OCI-LY1 (cell line): ENCODE results near the gene EGR2.
"Not testable (repeated sequence)": the region's sequence is repeated elsewhere in the genome, so short reads cannot be mapped to it uniquely, and the experiment has no call there.

Experiments used
- H2AFZ ChIP-seq: fragments of 200-600 bp; sonication (generic), shearing (Covaris generic); 2 replicates; pipeline ENCODE4 v1.6.0; 2014; ENCODE audit warnings: antibody characterized with exemption, mild to moderate bottlenecking, low read length
- H3F3A ChIP-seq: fragments of 200-600 bp; sonication (generic), shearing (Covaris generic); 2 replicates; pipeline ENCODE4 v1.6.0; 2014; ENCODE audit warnings: mild to moderate bottlenecking, antibody characterized with exemption, low read length, moderate library complexity; ENCODE audit not compliant: insufficient read depth
- H3K27ac ChIP-seq: fragments of 200-600 bp; sonication (generic); 2 replicates; pipeline ENCODE4 v1.5.1; 2014; ENCODE audit warnings: low read length, mixed run types, mild to moderate bottlenecking, low read depth; ENCODE audit not compliant: poor library complexity, severe bottlenecking
- H3K27me3 ChIP-seq: fragments of 200-600 bp; sonication (generic); 2 replicates; pipeline ENCODE4 v1.6.0; 2014; ENCODE audit warnings: antibody characterized with exemption, mild to moderate bottlenecking, low read length, moderate library complexity; ENCODE audit not compliant: insufficient read depth
- H3K36me3 ChIP-seq: fragments of 200-600 bp; sonication (generic); 2 replicates; pipeline ENCODE4 v1.6.1; 2014; ENCODE audit warnings: mild to moderate bottlenecking, antibody characterized with exemption, low read length, moderate library complexity, mixed read lengths; ENCODE audit not compliant: insufficient read depth
- H3K4me1 ChIP-seq: fragments of 200-600 bp; sonication (generic); 2 replicates; pipeline ENCODE4 v1.5.1; 2014; ENCODE audit warnings: mild to moderate bottlenecking, low read length, moderate library complexity; ENCODE audit not compliant: insufficient read depth, severe bottlenecking
- H3K4me2 ChIP-seq: fragments of 200-600 bp; sonication (generic), shearing (Covaris generic); 2 replicates; pipeline ENCODE4 v1.6.1; 2014; ENCODE audit warnings: low read length
- H3K4me3 ChIP-seq: fragments of 200-600 bp; sonication (generic); 2 replicates; pipeline ENCODE4 v1.5.1; 2014; ENCODE audit warnings: low read length, low read depth, mild to moderate bottlenecking, mixed read lengths; ENCODE audit not compliant: poor library complexity, severe bottlenecking
- H3K79me2 ChIP-seq: fragments of 200-600 bp; shearing (Covaris generic); 2 replicates; pipeline ENCODE4 v1.6.1; 2016; ENCODE audit warnings: mixed run types, low read length, mixed read lengths; ENCODE audit not compliant: insufficient read depth
- H3K9ac ChIP-seq: fragments of 200-600 bp; sonication (generic), shearing (Covaris generic); 2 replicates; pipeline ENCODE4 v1.6.1; 2014; ENCODE audit warnings: mild to moderate bottlenecking, low read length, mixed read lengths
- H3K9me2 ChIP-seq: fragments of 200-600 bp; sonication (generic), shearing (Covaris generic); 2 replicates; pipeline ENCODE4 v1.6.1; 2014; ENCODE audit warnings: low read depth, mild to moderate bottlenecking, low read length, mixed read lengths
- H3K9me3 ChIP-seq: fragments of 200-600 bp; shearing (Covaris generic); 2 replicates; pipeline ENCODE4 v1.6.1; 2014; ENCODE audit warnings: low read length, mixed read lengths
- H4K20me1 ChIP-seq: fragments of 200-600 bp; sonication (generic), shearing (Covaris generic); 2 replicates; pipeline ENCODE4 v1.6.0; 2016; ENCODE audit warnings: mild to moderate bottlenecking, low read length; ENCODE audit not compliant: insufficient read depth
- EZH2 ChIP-seq: fragments of 200-600 bp; sonication (generic), shearing (Covaris generic); IDR thresholded peaks from 2 replicates; pipeline ENCODE4 v1.8.0; 2017; ENCODE audit warnings: borderline replicate concordance, mixed run types, mild to moderate bottlenecking, antibody characterized with exemption, low read length, moderate library complexity, mixed read lengths
- TF ChIP-seq, protein P1 (sequence below): fragments of 200-600 bp; sonication (generic), shearing (Covaris generic); IDR thresholded peaks from 2 replicates; pipeline ENCODE4 v1.5.1; 2017; ENCODE audit warnings: mild to moderate bottlenecking, antibody characterized with exemption, low read length, moderate library complexity, mixed read lengths

EGR2 gene

GRCh38 chr10:62790571-62790970 lies 25.6 kb downstream of the EGR2 start:
- H3K9me3 ChIP-seq, result no peaks in the 10 kb centered on the region
- H3K36me3 ChIP-seq, result no peaks in the 10 kb centered on the region
- H2AFZ ChIP-seq, result no peak overlapping the region
- H3K79me2 ChIP-seq, result no peaks in the 10 kb centered on the region
- H3K4me1 ChIP-seq, result no peaks in the 10 kb centered on the region
- no peaks in the 10 kb centered on the region for H4K20me1 ChIP-seq
- no peaks in the 10 kb centered on the region for H3F3A ChIP-seq
- H3K9ac ChIP-seq, result no peak overlapping the region
- H3K4me3 ChIP-seq, result no peak overlapping the region
- H3K9me2 ChIP-seq, result no peaks in the 10 kb centered on the region
- no peak overlapping the region for H3K4me2 ChIP-seq
- H3K27me3 ChIP-seq, result no peaks in the 10 kb centered on the region; the same call in 1 of the 2 replicates
- H3K27ac ChIP-seq, result no peak overlapping the region
- TF ChIP-seq, protein P1, sequence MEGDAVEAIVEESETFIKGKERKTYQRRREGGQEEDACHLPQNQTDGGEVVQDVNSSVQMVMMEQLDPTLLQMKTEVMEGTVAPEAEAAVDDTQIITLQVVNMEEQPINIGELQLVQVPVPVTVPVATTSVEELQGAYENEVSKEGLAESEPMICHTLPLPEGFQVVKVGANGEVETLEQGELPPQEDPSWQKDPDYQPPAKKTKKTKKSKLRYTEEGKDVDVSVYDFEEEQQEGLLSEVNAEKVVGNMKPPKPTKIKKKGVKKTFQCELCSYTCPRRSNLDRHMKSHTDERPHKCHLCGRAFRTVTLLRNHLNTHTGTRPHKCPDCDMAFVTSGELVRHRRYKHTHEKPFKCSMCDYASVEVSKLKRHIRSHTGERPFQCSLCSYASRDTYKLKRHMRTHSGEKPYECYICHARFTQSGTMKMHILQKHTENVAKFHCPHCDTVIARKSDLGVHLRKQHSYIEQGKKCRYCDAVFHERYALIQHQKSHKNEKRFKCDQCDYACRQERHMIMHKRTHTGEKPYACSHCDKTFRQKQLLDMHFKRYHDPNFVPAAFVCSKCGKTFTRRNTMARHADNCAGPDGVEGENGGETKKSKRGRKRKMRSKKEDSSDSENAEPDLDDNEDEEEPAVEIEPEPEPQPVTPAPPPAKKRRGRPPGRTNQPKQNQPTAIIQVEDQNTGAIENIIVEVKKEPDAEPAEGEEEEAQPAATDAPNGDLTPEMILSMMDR, result no peak
- TF ChIP-seq EZH2, result no peak

DNA sequence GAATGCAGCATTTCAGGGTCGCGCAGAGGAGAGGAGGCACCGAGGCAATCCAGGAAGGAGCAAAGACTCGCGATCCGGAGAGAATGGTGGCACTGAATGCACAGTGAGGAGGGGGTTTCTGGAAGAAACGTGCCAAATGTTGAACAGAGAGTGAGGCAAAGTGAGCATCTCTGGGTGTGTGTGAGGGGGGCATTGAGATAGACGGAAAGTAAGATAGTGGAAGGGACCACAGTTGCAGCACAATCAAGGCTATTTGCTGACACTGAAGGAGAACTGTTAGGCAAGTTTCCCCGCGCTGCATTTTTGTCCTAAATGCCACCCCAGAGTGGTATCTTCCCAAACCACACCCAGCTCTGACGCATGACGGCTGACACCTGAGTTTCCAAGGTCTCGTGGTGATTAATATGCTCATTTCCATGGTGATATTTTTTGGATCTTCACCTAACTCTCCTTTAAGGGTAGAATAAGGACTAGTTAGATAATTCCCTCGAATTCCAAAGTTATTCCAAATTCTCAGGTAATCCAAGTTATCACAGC lies 26.1 kb downstream of the EGR2 start:
- H3K27ac ChIP-seq, result no peak overlapping the region
- no peaks in the 10 kb centered on the region for H3K36me3 ChIP-seq
- no peaks in the 10 kb centered on the region for H3F3A ChIP-seq
- H3K79me2 ChIP-seq, result no peaks in the 10 kb centered on the region
- no peaks in the 10 kb centered on the region for H3K9me2 ChIP-seq
- no peaks in the 10 kb centered on the region for H4K20me1 ChIP-seq
- no peaks in the 10 kb centered on the region; the same call in 1 of the 2 replicates for H3K27me3 ChIP-seq
- TF ChIP-seq, protein P1, result no peak
- H2AFZ ChIP-seq, result no peak overlapping the region
- no peaks in the 10 kb centered on the region for H3K9me3 ChIP-seq
- no peaks in the 10 kb centered on the region for H3K4me1 ChIP-seq
- H3K4me3 ChIP-seq, result no peak overlapping the region
- no peak overlapping the region for H3K9ac ChIP-seq
- H3K4me2 ChIP-seq, result no peak overlapping the region

- Histone ChIP-seq H3K4me2 (no peak overlapping the region), H3K4me3 (no peak overlapping the region), H4K20me1 (no peaks in the 10 kb centered on the region), H3K4me1 (no peaks in the 10 kb centered on the region), H3K9ac (no peak overlapping the region), H3K79me2 (no peaks in the 10 kb centered on the region), H3K9me2 (no peaks in the 10 kb centered on the region), H3K27me3 (no peaks in the 10 kb centered on the region; the same call in 1 of the 2 replicates), H3K36me3 (no peaks in the 10 kb centered on the region), H3F3A (no peaks in the 10 kb centered on the region), H3K9me3 (no peaks in the 10 kb centered on the region), H3K27ac (no peak overlapping the region), H2AFZ (no peak overlapping the region)
- no peak for TF ChIP-seq EZH2
- TF ChIP-seq, protein P1, result no peak
These were observed 27.2 kb downstream of the EGR2 start for GRCh38 chr10:62788861-62789467.

DNA sequence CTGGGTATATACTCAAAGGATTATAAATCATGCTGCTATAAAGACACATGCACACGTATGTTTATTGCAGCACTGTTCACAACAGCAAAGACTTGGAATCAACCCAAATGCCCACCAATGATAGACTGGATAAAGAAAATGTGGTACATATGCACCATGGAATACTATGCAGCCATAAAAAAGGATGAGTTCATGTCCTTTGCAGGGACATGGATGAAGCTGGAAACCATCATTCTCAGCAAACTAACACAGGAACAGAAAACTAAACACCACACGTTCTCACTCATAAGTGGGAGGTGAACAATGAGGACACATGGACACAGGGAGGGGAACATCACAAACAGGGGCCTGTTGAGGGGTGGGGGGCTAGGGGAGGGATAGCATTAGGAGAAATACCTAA lies 27.9 kb downstream of the EGR2 start:
- not testable (repeated sequence) for H3K9me3 ChIP-seq, H3K27ac ChIP-seq, H3K9me2 ChIP-seq, H3K36me3 ChIP-seq, H3K4me1 ChIP-seq, H3K27me3 ChIP-seq, H3K4me2 ChIP-seq, H3K4me3 ChIP-seq, H2AFZ ChIP-seq, H3K9ac ChIP-seq, H4K20me1 ChIP-seq, H3F3A ChIP-seq, H3K79me2 ChIP-seq

DNA sequence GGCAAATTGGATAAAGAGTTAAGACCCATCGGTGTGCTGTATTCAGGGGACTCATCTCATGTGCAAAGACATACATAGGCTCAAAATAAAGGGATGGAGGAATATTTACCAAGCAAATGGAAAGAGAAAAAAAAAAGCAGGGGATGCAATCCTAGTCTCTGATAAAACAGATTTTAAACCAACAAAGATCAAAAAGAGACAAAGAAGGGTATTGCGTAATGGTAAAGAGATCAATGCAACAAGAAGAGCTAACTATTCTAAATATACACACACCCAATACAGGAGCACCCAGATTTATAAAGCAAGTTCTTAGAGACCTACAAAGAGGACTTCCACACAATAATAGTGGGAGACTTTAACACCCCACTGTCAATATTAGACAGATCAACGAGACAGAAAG lies 31.6 kb downstream of the EGR2 start:
- not testable (repeated sequence) for H3K79me2 ChIP-seq, H3K4me3 ChIP-seq, H3K9me2 ChIP-seq, H3K4me2 ChIP-seq, H3K9ac ChIP-seq, H3K4me1 ChIP-seq, H4K20me1 ChIP-seq, H3K9me3 ChIP-seq, H3K27me3 ChIP-seq, H3K36me3 ChIP-seq, H3K27ac ChIP-seq, H3F3A ChIP-seq, H2AFZ ChIP-seq
